Amygdala (tissue), 56 donors: ENCODE results near the gene RBMX2.
"Not testable (repeated sequence)": the region's sequence is repeated elsewhere in the genome, so short reads cannot be mapped to it uniquely, and the experiment has no call there.

ENCODE experiments used
- DNase-seq, 56 donors: peaks; one replicate each; lab custom pipeline; 2025; lab: John Stamatoyannopoulos, UW

Gene RBMX2, protein sequence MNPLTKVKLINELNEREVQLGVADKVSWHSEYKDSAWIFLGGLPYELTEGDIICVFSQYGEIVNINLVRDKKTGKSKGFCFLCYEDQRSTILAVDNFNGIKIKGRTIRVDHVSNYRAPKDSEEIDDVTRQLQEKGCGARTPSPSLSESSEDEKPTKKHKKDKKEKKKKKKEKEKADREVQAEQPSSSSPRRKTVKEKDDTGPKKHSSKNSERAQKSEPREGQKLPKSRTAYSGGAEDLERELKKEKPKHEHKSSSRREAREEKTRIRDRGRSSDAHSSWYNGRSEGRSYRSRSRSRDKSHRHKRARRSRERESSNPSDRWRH

DNA sequence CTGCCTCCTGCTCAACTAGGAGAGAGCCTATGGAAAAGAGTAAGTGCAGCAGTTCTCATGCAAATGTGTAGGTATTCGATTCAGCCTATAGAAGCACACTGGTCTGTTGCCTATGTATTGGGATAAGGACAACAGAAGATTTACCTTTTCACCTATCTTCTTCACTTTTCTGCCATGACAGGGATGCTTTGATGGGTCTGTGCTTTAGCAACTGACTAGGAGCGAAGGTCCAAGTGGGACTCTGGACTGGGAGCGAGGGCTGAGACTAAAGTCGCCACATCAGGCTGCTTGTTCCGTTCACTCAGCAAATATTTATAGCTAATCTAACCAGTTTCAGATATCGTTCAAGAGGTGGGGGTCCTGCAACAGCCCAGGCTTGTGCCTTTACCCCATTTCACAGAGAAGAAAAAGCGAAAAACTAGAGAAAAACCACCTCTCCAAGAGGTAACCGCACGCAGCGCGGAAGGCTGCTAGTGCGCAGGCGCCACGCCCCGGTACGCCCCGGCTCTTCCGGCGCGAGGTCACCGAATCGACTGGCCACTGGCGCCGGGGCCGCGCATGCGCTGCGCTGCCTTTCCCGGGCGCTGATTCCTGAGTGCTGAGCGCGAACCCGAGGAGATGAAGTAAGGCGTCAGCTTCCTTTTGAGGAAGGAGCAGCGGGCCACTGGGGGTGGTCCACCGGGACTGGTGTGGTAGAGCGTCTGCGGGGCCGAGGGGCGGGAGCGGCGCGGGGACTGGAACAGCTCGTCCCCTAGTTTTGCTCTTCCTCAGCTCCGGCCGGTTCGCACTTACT, at the start of gene RBMX2:
RBMX2 (plus strand) TSS at position 573 of the 793 bp plus-strand sequence; CDS start at position 619, 46 bp downstream.
- DNase-seq: peak in 55 of 56 donors; percentile 1 to 84 (median 40)

DNA sequence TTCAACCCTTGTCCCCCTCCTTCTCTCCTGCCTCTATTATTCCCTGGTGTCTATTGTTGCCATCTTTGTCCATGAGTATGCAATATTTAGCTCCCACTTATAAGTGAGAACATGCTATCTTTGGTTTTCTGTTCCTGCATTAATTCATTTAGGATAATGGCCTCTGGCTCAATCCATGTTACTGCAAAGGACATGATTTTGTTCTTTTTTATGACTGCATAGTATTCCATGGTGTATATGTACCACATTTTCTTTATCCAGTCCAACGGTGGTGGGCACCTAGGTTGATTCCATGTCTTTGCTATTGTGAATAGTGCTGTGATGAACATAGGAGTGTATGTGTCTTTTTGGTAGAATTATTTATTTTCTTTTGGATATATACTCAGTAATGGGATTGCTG, 49.7 kb upstream of the RBMX2 start:
- DNase-seq: not testable (repeated sequence)

DNA sequence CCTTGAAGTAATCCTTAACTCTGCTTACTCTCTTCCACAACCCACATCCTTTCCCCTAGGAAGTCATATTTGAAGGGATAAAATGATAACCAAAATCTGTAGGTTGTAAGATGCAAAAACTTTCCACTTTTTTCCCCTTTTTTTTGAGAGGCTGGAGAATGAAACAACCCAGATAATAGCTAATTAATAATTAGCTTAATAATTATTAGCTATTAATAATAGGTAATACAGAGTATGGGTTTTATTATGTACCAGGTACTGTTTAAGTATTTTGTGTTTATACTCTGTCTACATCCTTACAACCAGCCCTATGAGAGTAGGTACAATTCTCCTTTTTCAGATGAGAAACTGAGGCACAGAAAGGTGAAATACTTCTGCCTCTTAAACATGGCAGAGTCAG, 25.7 kb upstream of the RBMX2 start:
- no peak for DNase-seq

DNA sequence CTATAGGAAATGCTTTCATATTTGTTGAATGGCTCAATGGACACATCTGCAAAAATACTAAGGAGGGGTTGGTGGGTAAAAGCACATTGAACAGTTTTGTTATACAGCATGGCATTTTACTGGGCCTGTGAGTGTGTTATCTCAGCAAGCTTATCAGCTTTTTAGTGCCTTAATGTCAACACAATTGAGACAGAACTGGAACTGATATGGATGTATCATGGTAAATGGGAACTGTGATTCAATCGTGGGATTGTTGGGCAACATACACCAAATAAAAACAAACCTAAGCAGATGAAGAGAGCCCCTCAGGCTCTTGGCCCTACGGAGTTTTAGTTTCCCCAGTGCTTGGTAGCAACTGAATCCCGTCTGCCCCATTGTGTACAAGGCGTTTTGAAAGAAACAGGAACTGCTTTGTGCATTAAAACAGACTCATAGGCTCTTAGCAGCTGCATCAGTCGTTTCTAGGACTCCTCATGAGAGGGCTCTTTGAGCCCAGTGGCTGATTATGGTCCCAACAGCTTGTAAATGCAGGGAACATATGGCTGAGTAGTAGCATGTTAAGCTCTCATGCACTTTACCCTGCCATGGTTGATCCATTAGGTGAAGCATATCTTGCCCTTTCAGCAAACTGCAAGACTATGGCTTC, 23.6 kb upstream of the RBMX2 start:
- peak in 10 of 56 donors; percentile 0 to 14 (median 0) for DNase-seq

DNA sequence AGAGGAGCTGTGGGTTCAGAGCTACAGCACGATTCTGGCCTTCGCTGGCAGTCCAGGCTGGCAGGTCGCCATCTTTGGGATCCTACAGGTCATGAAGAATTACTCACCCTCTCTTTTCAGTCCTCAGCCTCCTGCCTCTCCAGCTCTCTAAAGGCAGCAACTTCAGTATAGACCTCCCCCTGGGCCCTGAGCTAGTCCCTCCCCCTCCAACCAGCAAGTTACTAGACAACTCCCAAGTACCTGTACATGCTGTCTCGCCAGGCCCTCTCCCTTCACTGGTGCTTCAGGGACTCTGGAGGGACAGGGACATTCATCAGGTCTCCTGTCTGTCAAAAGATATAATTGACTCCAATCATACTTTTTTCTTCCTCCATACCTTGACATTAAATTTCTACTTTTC, 16.3 kb upstream of the RBMX2 start, which contains the start of gene GPR119:
GPR119 (minus strand) TSS at position 155 of the 400 bp plus-strand sequence. CDS start 227 bp downstream, outside the sequence.
- no peak for DNase-seq

DNA sequence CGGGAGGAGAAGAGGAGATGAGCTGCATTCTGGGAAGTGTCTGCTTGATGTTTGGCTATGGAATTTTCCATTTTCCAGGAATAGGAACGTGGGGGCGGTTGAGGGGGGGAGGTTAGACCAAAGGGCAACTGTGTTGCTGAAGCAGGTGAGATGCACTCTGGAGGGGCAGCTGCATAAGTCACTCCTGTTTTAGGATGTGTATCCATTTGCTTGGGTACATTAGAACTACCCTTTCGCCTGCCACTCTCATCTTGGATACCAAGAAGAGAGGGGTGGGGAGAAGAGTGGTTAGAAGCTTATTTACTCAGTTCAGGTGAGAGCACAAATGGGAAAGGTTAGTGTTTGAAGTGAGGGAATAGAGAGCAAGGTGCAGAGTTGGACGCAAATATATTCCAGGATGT, 15.4 kb upstream of the RBMX2 start:
- DNase-seq: no peak

DNA sequence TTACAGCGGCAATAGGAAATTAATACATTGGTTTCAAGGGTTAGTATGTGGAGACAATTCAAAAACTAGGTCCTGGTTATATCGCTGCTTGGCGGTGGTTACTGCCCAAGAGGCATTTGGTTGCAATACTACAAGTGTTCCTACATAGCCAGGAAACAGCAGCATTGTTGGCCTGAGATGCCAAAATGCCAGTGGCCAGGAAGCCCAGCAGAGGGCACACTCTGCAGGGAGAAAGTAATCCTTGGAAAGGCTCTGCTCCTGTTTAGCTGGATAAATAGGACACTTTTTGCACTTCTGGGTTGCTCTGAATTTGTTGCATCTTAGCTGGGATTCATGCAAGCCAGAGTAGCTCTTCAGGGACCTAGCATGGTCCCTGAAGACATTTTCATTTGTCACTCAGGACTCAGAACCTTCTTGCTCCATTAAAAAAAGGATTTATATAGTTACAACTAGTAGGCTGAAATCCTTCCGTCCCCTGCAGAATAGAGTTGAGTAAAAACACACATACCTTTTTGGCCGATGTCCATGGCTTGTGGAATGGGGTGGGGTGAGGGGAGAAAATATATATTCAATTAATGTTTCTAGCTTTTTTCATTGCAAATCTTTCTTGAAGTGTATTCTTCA, 8.2 kb upstream of the RBMX2 start:
- peak in 51 of 56 donors; percentile 0 to 73 (median 15) for DNase-seq

DNA sequence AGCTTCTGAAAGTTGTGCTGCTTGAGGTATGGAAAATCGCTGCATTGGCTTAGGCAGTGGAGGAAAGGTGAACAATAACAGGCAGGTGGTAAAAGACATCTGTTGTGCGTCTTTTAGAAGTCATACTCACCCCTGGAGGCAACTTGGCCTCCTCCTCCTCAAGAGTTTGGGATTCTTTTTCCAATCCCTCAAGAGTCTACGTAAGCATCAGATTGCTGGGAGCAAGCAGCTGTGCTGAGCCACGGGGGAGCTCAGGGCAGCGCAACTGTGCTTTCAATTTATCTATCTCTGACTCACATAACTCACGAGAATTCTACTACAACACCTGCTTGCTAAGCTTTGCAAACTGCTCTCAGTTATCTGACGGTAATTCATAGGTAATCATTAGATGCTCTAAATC, 6.4 kb upstream of the RBMX2 start:
- DNase-seq: no peak

DNA sequence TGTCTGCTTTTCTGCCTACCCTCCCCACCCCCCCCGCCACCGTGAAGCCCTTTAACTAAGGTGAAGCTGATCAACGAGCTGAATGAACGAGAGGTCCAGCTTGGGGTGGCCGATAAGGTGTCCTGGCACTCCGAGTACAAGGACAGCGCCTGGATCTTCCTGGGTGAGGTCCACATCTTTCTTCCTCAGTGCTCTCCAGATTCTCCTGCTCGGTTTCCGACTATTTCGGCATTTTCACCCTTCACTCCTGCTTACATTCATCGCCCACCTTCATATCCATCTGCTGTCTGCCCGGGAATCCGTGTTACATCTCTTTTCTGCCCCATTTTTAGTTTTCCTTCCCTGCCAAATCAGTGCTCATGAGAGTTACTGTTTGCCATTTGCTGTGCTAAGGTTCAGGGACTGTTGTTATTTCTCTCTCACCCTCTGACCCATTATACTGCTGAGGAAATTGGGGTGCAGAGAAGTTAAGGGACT, 459 bp downstream of the RBMX2 start:
- DNase-seq: no peak

DNA sequence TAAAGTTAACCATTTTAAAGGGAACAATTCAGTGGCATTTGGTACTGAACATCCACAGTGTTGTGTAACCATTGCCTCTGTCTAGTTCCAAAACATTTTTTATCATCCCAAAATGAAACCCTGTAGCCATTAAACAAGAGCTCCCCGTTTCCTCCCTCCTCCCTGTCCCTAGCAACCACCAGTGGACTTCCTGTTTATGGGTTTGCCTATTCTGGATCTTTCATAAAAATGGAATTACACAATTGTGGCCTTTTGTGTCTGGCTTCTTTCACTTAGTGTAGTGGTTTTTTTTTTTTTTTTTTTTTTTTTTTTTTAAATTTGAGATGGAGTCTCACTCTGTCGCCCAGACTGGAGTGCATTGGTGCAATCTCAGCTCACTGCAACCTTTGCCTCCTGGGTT, 11.6 kb downstream of the RBMX2 start:
- no peak for DNase-seq

DNA sequence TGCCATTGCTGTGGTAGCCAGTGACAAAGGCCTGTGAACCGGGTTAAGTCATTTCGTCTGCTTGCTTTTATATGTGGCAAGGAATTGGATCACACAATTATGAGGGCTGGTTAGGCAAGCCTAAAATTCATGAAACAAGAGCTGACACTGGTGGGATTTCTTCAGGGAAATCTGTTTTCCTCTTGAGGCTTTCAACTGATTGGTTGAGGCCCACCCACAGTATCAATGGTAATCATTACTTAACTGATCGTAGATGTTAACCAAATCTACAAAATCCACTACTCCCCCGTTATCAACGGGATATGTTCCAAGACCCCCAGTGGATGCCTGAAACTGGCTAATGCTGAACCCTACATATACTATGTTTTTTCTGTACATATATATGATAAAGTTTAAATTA, 13.0 kb downstream of the RBMX2 start:
- no peak for DNase-seq

DNA sequence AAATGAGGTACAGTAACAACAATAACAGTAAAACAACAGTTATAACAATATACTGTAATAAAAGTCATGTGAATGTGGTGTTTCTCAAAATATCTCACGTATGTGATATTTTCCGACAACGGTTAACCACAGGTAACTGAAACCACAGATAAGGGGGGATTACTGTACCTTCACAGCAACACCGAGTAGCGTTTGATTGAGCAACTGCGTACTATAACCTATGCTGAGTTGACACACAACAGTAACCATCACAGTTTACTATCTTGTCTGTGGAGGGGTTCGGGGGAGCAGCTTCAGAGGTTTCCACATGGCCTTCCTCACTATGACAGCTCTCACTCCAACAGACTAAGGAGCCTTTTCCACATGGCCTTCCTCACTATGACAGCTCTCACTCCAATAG, 13.4 kb downstream of the RBMX2 start:
- DNase-seq: no peak

DNA sequence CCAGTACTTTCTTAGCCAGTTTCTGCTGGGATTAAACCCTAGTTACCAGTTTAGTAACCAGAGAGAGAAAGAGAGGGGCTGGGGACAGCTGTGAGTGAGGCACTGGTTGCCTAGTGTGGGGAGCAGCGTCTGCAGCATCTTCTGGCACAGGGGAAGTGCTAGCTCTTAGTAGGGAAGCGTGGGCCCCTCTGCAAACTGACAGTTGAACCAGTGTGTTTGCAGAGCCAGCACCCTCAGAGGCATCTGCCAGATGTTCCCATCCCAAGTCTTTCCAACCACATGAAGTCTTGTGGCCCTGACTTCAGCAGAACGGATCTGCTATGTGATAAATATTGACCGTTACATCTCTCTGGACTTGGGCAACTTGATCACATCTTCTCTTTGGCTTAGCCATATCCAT, 15.0 kb downstream of the RBMX2 start:
- no peak for DNase-seq

DNA sequence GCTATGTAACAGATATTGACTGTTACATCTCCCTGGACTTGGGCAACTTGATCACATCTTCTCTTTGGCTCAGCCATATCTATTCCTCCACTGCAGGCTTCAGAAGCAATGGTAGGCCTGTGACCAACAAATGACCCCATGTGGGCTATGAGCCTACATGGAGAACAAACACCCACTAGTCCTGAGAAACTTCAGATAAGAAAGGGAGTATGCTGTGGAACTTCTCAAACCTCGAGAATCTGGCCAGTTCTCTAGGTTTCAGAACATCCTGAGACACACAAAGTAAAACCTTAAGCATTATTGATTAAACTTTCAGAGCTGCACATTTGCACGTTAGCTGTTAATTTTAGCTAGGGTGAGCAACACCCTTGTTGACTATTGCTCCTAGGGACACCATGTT, 16.3 kb downstream of the RBMX2 start:
- DNase-seq: no peak

DNA sequence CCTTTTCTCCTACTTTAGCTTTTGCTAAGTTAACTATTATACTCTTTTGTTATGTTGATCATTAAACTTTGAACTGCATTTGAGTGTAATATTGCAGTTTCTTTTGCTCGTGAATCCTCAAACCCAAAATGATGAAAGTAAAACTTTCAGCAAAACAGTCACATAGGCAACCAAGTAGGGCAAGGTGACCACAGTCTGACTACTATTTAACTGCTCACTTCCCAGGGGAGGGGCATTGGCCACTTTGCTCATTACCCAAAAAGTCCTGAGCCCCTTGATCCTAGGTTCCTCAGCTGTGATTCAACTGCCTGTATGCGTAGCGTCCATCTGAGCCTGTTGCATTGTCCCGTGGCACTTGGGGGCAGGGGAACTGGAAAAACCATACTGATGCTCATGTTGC, 17.0 kb downstream of the RBMX2 start:
- no peak for DNase-seq

DNA sequence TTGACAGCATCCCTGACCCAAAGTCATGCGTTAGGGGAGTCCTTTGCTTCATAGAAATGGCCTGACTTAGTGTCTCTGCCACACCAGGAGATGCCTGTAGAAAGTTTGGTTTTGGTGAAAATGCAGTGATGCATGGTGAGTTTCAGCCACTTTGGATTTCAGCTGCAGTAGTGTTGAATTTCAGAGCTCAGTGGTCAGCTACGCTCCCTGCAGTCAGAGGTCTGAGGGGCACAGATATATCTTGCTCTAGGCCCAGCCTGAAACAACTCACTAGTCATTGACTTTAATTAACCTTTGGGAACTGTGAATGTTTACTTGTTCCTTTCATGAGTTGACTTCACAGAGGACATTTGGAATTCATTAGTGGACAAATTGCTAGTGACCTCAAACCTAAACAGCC, 17.5 kb downstream of the RBMX2 start:
- no peak for DNase-seq

DNA sequence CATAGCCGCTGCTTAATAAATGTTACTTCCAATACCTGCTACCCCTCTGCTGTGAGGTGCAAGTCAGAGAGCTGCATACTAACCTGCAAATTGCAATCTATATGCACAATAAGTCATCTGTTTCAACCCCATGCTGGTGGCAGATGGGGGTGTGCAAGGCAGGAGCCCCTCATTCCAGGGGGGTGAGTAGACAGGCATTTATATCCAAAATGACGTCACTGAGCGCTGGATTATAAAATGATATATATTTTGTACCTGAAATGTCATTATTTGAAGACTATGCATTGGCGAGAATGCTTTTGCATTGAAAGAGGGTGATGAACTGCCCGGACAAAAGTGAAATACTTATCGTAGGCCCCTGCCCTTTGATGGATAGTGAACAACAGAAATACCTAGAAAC, 24.7 kb downstream of the RBMX2 start:
- no peak for DNase-seq

DNA sequence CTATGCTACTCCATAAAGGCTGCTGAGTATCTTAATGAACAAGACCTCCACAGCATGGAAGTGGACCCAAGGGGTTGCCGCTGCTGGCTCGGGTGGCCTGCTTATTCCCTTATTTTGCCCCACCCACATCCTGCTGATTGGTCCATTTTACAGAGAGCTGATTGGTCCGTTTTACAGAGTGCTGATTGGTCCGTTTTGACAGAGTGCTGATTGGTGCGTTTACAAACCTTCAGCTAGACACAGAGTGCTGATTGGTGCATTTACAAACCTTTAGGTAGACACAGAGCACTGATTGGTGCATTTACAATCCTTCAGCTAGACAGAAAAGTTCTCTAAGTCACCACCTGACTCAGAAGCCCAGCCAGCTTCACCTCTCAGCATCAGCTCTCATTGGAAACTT, 27.4 kb downstream of the RBMX2 start:
- not testable (repeated sequence) for DNase-seq

DNA sequence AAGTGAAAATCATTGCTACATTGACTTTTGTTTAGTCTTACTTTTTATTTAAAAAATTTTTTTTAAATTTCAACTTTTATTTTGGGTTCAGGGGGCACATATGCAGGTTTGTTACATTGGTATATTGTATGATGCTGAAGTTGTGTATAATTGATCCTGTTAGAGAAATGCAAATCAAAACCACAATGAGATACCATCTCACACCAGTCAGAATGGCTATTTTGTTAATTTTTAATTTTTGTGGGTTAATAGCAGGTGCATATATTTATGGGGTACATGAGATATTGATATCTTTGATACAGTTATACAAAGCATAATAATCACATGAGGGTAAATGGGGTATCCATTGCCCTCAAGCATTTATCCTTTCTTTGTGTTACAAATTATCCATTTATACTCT, 34.1 kb downstream of the RBMX2 start:
- DNase-seq: no peak

DNA sequence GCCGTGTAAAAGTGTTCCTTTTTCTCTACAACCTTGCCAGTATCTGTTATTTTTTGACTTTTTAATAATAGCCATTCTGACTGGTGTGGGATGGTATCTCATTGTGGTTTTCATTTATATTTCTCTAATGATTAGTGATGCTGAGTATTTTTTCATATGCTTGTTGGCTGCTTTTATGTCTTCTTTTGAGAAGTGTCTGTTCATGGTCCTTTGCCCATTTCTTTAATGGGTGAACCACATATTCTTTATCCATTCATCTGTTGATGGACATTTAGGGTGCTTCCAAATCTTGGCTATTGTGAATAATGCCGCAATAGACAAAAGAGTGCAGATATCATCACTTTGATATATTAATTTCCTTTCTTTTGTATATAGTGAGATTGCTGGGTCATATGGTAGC, 36.2 kb downstream of the RBMX2 start:
- not testable (repeated sequence) for DNase-seq

DNA sequence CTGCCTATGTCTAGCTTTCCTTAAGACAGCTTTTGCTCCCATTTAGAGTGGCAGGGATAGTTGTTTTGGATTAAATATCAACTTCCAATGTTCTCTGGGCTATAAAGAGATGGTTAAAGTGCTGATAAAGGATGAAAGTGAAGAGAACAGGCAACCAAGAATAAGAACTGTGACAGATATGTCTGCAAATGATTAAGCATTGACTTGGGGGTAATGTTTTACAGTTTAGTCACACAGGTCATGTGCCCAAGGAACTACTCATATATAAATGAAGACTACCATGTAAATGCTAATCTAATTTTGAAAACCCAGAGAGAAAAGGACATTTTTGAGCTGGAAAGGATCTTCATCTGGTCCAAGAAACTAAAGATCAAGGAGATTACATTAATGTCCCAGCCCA, 42.1 kb downstream of the RBMX2 start:
- no peak for DNase-seq
